Panc1 (cell line): ENCODE data around the gene PPFIA1. TPM values are rescaled to one million over a fixed set of nuclear protein-coding genes. Genes with fewer than 3 reads are reported as not detected.
A peak's percentile ranks its signal among the peaks of the same experiment; 100 is the strongest.

ENCODE experiments used
- ATAC-seq: fragments of 200-7000 bp; cut with Tn5 transposase; 2 replicates; pipeline ENCODE4 v1.9.1; 2020; ENCODE audit warnings: mild to moderate bottlenecking, moderate library complexity
- BruUV-seq: library from RNA; stranded (reverse); fragments of 400-500 nt; replicated peaks from 2 replicates; lab custom pipeline; 2021; lab: Mats Ljungman, UMichigan
- CTCF ChIA-PET: fragments of 300-600 bp; sonication (Branson Sonifier 250); formaldehyde crosslinking; loops from one replicate; lab custom pipeline; 2022; ENCODE audit warnings: antibody characterized with exemption; lab: Charles Lee
- POLR2A ChIA-PET: fragments of 300-600 bp; sonication (Branson Sonifier 250); formaldehyde crosslinking; loops from one replicate; lab custom pipeline; 2022; ENCODE audit warnings: antibody characterized with exemption; lab: Charles Lee
- DNase-seq: peaks from one replicate; pipeline ENCODE4 v3.0.0-alpha.2; 2010; ENCODE audit warnings: low read depth, low spot score
- H3K27ac ChIP-seq: 2 replicates; pipeline ENCODE4 v1.5.1; 2011; ENCODE audit warnings: mild to moderate bottlenecking, low read length, inconsistent platforms
- H3K27me3 ChIP-seq: fragments of 200-500 bp; sonication (Bioruptor generic); 2 replicates; pipeline ENCODE4 v1.6.0; 2014; ENCODE audit warnings: low read length, inconsistent platforms; ENCODE audit not compliant: control insufficient read depth, insufficient read depth
- H3K36me3 ChIP-seq: fragments of 200-500 bp; sonication (Bioruptor generic); 2 replicates; pipeline ENCODE4 v1.5.1; 2014; ENCODE audit warnings: inconsistent platforms, mild to moderate bottlenecking, low read length, moderate library complexity; ENCODE audit not compliant: control insufficient read depth, insufficient read depth
- H3K4me1 ChIP-seq: 2 replicates; pipeline ENCODE4 v1.5.1; 2011; ENCODE audit warnings: inconsistent platforms, mild to moderate bottlenecking, low read length, moderate library complexity; ENCODE audit not compliant: control insufficient read depth, insufficient read depth
- H3K4me3 ChIP-seq, 2 experiments: 2 replicates each; pipeline ENCODE4 v1.5.1; 2011 to 2012; ENCODE audit warnings: low read depth in 2 of 2, low read length in 2 of 2, mild to moderate bottlenecking in 2 of 2, inconsistent platforms in 1 of 2, moderate library complexity in 1 of 2
- H3K9me3 ChIP-seq: fragments of 200-500 bp; sonication (Bioruptor generic); 2 replicates; pipeline ENCODE4 v1.5.1; 2014; ENCODE audit warnings: low read depth, mild to moderate bottlenecking, inconsistent platforms, low read length, moderate library complexity; ENCODE audit not compliant: control insufficient read depth, insufficient read depth
- CTCF ChIP-seq: fragments of 450-650 bp; IDR thresholded peaks from 2 replicates; pipeline ENCODE4 v1.5.1; 2017; ENCODE audit warnings: mild to moderate bottlenecking
- POLR2AphosphoS5 ChIP-seq: IDR thresholded peaks from 2 replicates; pipeline ENCODE4 v1.6.1; 2012; ENCODE audit warnings: mild to moderate bottlenecking, low read depth, low read length, moderate library complexity
- REST ChIP-seq, 2 experiments: IDR thresholded peaks; 2 replicates each; pipeline ENCODE4 v1.6.1; 2011 to 2012; ENCODE audit warnings: low read depth in 2 of 2, control low read depth in 1 of 2, low read length in 1 of 2, mild to moderate bottlenecking in 1 of 2, moderate library complexity in 1 of 2; ENCODE audit not compliant: insufficient read depth in 1 of 2
- SIN3A ChIP-seq: IDR thresholded peaks from 2 replicates; pipeline ENCODE4 v1.6.1; 2012; ENCODE audit warnings: low read depth, mild to moderate bottlenecking, low read length, moderate library complexity, borderline replicate concordance; ENCODE audit not compliant: insufficient read depth
- TCF7L2 ChIP-seq: IDR thresholded peaks from 2 replicates; pipeline ENCODE4 v1.6.1; 2011; ENCODE audit warnings: mild to moderate bottlenecking, low read depth, low read length, inconsistent platforms
- in situ Hi-C: cut with HindIII; loops from 2 replicates; pipeline ENCODE4 v1.10.0; 2016; ENCODE audit warnings: low sequenced_read_pairs, low pct_unique_long_range_greater_than_20kb
- intact Hi-C: fragments of 100-400 bp; cut with micrococcal nuclease; formaldehyde crosslinking; loops from one replicate; pipeline ENCODE4 v1.10.0; 2022; ENCODE audit not compliant: unreplicated experiment
- total RNA-seq: library from RNA; stranded (reverse); gene quantifications from one replicate; pipeline ENCODE4 v1.2.1, GENCODE V29; 2021; ENCODE audit not compliant: unreplicated experiment

PPFIA1 gene
- total RNA-seq, 1 experiment from 2014 or later: 101 TPM

DNA sequence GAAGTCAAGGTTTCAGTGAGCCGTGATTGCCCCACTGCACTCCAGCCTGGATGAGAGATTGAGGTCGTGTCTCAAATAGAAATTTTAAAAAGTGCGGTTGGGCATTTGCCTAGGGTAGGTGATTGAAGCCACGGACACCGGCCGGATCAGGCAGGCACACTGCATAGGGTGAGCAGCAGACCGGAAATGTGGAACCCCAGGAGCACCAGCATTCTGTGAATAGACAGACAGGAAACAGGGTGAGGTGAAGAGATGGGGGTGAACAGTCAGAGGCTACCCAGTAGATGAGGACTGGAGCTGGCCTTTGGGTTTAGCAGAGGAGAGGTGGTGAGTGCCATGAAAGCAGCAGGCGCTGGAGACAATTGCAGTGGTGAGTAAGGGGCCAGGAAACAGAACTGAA, 43.5 kb downstream of the PPFIA1 start:
- H3K4me3 ChIP-seq: no peak overlapping the region

GRCh38 chr11:70314730-70315129, 44.2 kb downstream of the PPFIA1 start:
- POLR2A ChIA-PET: interaction anchor here (0.5 kb wide), 1 partner anchor 12 kb away, joined by 7 read pairs; no protein-coding TSS in a partner anchor
- TF ChIP-seq TCF7L2 (no peak), REST (IDR thresholded peaks at IDR 0.05; ENCODE audit: insufficient read depth in 1 of 2, low read depth in 2 of 2, low read length in 1 of 2) (no peak), POLR2AphosphoS5 (no peak), SIN3A (no peak), CTCF (no peak)
- intact Hi-C loops: no loop called here

More for the DNA sequence above, 43.5 kb downstream of the PPFIA1 start:
- intact Hi-C loops (no loop called here), in situ Hi-C loops (no loop called here)
- H3K9me3 ChIP-seq: no peaks in the 10 kb centered on the region
- POLR2A ChIA-PET: no interaction called here
- H3K4me1 ChIP-seq: 0 out of 2 replicates have a peak, but pooled peaks cover 4% of the 10 kb centered on the region
- ATAC-seq (peak; percentile 37; the same call in 1 of the 2 replicates), DNase-seq (no peak)
- no TSS peak for BruUV-seq
- CTCF ChIA-PET: no interaction called here
- H3K27ac ChIP-seq: no peak overlapping the region
- no peak for TF ChIP-seq REST (IDR thresholded peaks at IDR 0.05; ENCODE audit: insufficient read depth in 1 of 2, low read depth in 2 of 2, low read length in 1 of 2)
- TF ChIP-seq CTCF: no peak
- TF ChIP-seq TCF7L2: no peak
- TF ChIP-seq SIN3A: no peak
- TF ChIP-seq POLR2AphosphoS5: no peak
- H3K27me3 ChIP-seq: no peaks in the 10 kb centered on the region
- H3K36me3 ChIP-seq: no peaks in the 10 kb centered on the region

More at GRCh38 chr11:70314730-70315129, 44.2 kb downstream of the PPFIA1 start:
- 0 out of 2 replicates have a peak, but pooled peaks cover 4% of the 10 kb centered on the region for H3K4me1 ChIP-seq
- no peaks in the 10 kb centered on the region for H3K36me3 ChIP-seq
- DNase-seq: no peak
- CTCF ChIA-PET: no interaction called here
- no peaks in the 10 kb centered on the region for H3K9me3 ChIP-seq
- in situ Hi-C loops: no loop called here
- no TSS peak for BruUV-seq
- ATAC-seq: no peak
- no peak overlapping the region for H3K4me3 ChIP-seq
- no peak overlapping the region for H3K27ac ChIP-seq
- H3K27me3 ChIP-seq: no peaks in the 10 kb centered on the region
